Cardiac fibroblast (primary cell): ENCODE results near the gene CFAP97.

Experiments used
- DNase-seq, 2 donors: peaks; one replicate each; pipeline versions ENCODE4 v3.0.0 to v3.0.0-alpha.2; 2010; ENCODE audit warnings: low read depth in 2 of 2
- H3K4me3 ChIP-seq, 2 donors: replicated peaks in 1 of 2; 1 replicate in 1 of 2; 2 replicates in 1 of 2; pipeline ENCODE4 v1.5.1; 2011; ENCODE audit warnings: low read depth in 2 of 2, low read length in 2 of 2, mild to moderate bottlenecking in 2 of 2, moderate library complexity in 1 of 2
- CTCF ChIP-seq: IDR thresholded peaks from one replicate; pipeline ENCODE4 v1.5.1; 2011; ENCODE audit warnings: low read depth, mild to moderate bottlenecking, low read length, inconsistent platforms

CFAP97 gene

GRCh38 chr4:185143601-185143969 is 60.2 kb downstream of the CFAP97 start:
- H3K4me3 ChIP-seq = peak overlapping the region; percentile 63 to 73
- no peak for DNase-seq
- no peak for TF ChIP-seq CTCF

GRCh38 chr4:185142912-185143600 is 60.7 kb downstream of the CFAP97 start, which contains the start of gene SLC25A4:
Gene SLC25A4 (plus strand): TSS chr4:185143266. CDS start chr4:185143373, 107 bp downstream.
- TF ChIP-seq CTCF = peak; percentile 11
- peak within 1 kb of the TSS; percentile 63 to 73 for H3K4me3 ChIP-seq
- DNase-seq = peak; percentile 56 to 71

- peak overlapping the region; percentile 63 to 73 for H3K4me3 ChIP-seq
- DNase-seq = no peak
- no peak for TF ChIP-seq CTCF
Observed at GRCh38 chr4:185142564-185142911, 61.3 kb downstream of the CFAP97 start.

GRCh38 chr4:185141777-185142176 is 62.0 kb downstream of the CFAP97 start:
- H3K4me3 ChIP-seq = no peak overlapping the region
- TF ChIP-seq CTCF = no peak
- no peak for DNase-seq

- no peak for TF ChIP-seq CTCF
- H3K4me3 ChIP-seq = no peak overlapping the region
- no peak for DNase-seq
Observed at GRCh38 chr4:185139736-185140135, 64.1 kb downstream of the CFAP97 start.

- DNase-seq = no peak
- no peak overlapping the region for H3K4me3 ChIP-seq
- no peak for TF ChIP-seq CTCF
Observed at GRCh38 chr4:185138161-185138560, 65.6 kb downstream of the CFAP97 start.
